Measurements from ENCODE around the gene KIF2B. TPM values are rescaled to one million over a fixed set of nuclear protein-coding genes. Genes with fewer than 3 reads are reported as not detected.

Gene KIF2B, protein sequence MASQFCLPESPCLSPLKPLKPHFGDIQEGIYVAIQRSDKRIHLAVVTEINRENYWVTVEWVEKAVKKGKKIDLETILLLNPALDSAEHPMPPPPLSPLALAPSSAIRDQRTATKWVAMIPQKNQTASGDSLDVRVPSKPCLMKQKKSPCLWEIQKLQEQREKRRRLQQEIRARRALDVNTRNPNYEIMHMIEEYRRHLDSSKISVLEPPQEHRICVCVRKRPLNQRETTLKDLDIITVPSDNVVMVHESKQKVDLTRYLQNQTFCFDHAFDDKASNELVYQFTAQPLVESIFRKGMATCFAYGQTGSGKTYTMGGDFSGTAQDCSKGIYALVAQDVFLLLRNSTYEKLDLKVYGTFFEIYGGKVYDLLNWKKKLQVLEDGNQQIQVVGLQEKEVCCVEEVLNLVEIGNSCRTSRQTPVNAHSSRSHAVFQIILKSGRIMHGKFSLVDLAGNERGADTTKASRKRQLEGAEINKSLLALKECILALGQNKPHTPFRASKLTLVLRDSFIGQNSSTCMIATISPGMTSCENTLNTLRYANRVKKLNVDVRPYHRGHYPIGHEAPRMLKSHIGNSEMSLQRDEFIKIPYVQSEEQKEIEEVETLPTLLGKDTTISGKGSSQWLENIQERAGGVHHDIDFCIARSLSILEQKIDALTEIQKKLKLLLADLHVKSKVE
- total RNA-seq (not detected), polyA plus RNA-seq (not detected)
- long read RNA-seq, donor 1: 0 reads
- long read RNA-seq, donor 2: 0 reads
- long read RNA-seq, donor 3, partial matches to known transcripts: 0 of 1 reads
- long read RNA-seq, donor 3, other reads (novel, unspliced or antisense): 0 of 1 reads
- long read RNA-seq, donor 4: 0 reads
- long read RNA-seq, donor 5: 0 reads
- long read RNA-seq, donor 6: 0 reads
- long read RNA-seq, donor 7: 0 reads
- long read RNA-seq, donor 8: 0 reads
- long read RNA-seq, donor 9: 0 reads
- long read RNA-seq, donor 10: 0 reads

DNA sequence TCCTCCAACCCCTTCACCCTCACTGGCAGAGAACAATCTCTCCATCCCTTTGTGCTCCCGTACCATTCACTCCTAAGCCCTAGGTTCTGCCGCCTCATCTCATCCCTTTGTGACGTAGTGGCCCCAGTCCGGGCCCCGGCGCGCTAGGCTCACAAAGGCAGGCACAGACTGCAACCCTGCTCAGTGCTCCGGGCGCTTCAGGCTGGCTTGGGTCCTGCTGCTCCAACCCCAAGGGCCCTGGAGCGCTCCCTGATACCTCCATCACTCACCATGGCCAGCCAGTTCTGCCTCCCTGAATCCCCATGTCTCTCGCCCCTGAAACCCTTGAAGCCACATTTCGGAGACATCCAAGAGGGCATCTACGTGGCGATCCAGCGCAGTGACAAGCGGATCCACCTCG, at the start of gene KIF2B:
Gene KIF2B, plus strand, starts transcription at position 164 of the 400 bp plus-strand sequence. Its CDS starts 107 bp downstream, at position 271.
- no peaks in the 10 kb centered on the region for H3K4me1 ChIP-seq (replicated peaks in 1 of 2)
- TF ChIP-seq, protein P1, sequence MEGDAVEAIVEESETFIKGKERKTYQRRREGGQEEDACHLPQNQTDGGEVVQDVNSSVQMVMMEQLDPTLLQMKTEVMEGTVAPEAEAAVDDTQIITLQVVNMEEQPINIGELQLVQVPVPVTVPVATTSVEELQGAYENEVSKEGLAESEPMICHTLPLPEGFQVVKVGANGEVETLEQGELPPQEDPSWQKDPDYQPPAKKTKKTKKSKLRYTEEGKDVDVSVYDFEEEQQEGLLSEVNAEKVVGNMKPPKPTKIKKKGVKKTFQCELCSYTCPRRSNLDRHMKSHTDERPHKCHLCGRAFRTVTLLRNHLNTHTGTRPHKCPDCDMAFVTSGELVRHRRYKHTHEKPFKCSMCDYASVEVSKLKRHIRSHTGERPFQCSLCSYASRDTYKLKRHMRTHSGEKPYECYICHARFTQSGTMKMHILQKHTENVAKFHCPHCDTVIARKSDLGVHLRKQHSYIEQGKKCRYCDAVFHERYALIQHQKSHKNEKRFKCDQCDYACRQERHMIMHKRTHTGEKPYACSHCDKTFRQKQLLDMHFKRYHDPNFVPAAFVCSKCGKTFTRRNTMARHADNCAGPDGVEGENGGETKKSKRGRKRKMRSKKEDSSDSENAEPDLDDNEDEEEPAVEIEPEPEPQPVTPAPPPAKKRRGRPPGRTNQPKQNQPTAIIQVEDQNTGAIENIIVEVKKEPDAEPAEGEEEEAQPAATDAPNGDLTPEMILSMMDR (IDR thresholded peaks at IDR 0.05): no peak
- TF ChIP-seq POLR2A (IDR thresholded peaks at IDR 0.05): no peak
- no peaks in the 10 kb centered on the region for H3K27me3 ChIP-seq
- 83 to 89% (median 88%) methylated on average over 17 of the region's 17 CpGs for WGBS, 4 donors
- H3K27ac ChIP-seq: no peak within 1 kb of the TSS
- no peak within 1 kb of the TSS for H3K4me3 ChIP-seq
- intact Hi-C loops (cut with DNase I): no loop called here
- H3K36me3 ChIP-seq (replicated peaks in 1 of 2): no peaks in the 10 kb centered on the region
- H3K9me3 ChIP-seq (replicated peaks in 1 of 3): no peaks in the 10 kb centered on the region
- no peak for DNase-seq

DNA sequence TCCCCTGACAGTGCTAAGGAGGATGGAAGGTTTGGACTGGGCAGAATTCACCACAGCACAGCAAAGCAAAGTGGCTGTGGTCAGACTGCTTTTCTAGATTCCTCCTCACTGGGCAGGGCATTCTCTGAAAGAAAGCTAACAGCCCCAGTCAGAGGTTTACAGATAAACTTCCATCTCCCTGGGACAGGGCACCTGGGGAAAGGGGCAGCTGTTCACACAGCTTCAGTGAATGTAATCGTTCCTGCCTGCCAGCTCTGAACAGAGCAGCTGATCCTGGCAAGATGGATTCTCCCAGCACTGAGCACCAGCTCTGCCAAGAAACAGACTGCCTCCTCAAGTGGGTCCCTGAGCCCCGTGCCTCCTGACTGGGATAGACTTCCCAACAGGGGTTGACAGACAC, 42.4 kb upstream of the KIF2B start:
- Histone ChIP-seq H3K27me3 (no peaks in the 10 kb centered on the region), H3K27ac (no peak overlapping the region), H3K9me3 (replicated peaks in 1 of 3) (no peaks in the 10 kb centered on the region), H3K36me3 (replicated peaks in 1 of 2) (no peaks in the 10 kb centered on the region), H3K4me1 (replicated peaks in 1 of 2) (no peaks in the 10 kb centered on the region), H3K4me3 (no peak overlapping the region)
- TF ChIP-seq POLR2A (IDR thresholded peaks at IDR 0.05): no peak
- TF ChIP-seq, protein P1 (IDR thresholded peaks at IDR 0.05): no peak
- whole genome bisulfite sequencing, 4 donors: 60 to 77% (median 71%) methylated on average over 1 to 2 of the region's 2 CpGs; no CpG with 5 or more reads in 1 of the 4 donors
- intact Hi-C loops (cut with DNase I): no loop called here
- no peak for DNase-seq

DNA sequence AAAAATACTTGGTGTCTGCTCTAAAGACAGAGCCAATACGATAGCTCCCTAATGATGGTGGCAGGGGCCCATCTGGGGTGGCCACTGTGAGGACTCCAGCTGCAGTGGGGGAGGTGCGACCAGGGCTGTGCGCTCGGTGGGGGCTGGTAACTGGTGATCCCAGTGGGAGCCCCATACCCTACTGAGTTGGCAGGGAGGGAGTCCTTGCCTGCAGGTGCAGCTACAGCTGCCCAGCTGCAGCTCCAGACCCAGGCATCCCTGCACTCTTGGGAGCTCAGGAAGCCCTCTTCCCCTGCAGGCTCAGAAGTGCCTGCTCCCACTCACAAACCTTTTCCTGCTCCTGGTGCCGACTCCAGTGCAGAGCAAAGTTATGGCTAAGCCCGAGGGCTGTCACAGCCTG, 31.2 kb upstream of the KIF2B start:
- H3K27ac ChIP-seq: no peak overlapping the region
- no peaks in the 10 kb centered on the region for H3K36me3 ChIP-seq (replicated peaks in 1 of 2)
- no peaks in the 10 kb centered on the region for H3K27me3 ChIP-seq
- no peaks in the 10 kb centered on the region for H3K4me1 ChIP-seq (replicated peaks in 1 of 2)
- no peaks in the 10 kb centered on the region for H3K9me3 ChIP-seq (replicated peaks in 1 of 3)
- H3K4me3 ChIP-seq: no peak overlapping the region
- DNase-seq: no peak
- TF ChIP-seq POLR2A (IDR thresholded peaks at IDR 0.05): no peak
- TF ChIP-seq, protein P1 (IDR thresholded peaks at IDR 0.05): no peak
- 58 to 80% (median 78%) methylated on average over 3 to 6 of the region's 6 CpGs for WGBS, 4 donors
- intact Hi-C loops (cut with DNase I): no loop called here

DNA sequence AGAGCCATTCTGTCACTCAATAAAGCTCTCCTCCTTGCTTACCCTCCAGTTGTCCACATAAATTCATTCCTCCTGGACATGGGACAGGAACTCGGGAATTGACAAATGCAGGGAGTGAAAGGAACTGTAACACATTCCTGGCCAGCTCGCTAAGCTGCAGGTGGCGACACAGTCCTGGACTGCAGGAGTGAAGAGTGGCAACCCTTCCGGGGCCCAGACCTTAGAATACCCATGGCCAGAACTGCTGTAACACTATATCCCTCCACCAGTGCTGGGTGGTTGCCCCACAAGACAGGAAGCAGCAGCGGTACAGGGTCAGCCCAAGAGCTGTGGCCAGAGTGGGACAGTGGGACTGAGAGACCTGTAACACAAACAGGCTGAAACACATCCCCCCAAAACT, 30.3 kb upstream of the KIF2B start:
- Histone ChIP-seq H3K9me3 (replicated peaks in 1 of 3) (no peaks in the 10 kb centered on the region), H3K4me3 (no peak overlapping the region), H3K27me3 (no peaks in the 10 kb centered on the region), H3K4me1 (replicated peaks in 1 of 2) (no peaks in the 10 kb centered on the region), H3K27ac (no peak overlapping the region), H3K36me3 (replicated peaks in 1 of 2) (no peaks in the 10 kb centered on the region)
- TF ChIP-seq, protein P1 (IDR thresholded peaks at IDR 0.05): no peak
- TF ChIP-seq POLR2A (IDR thresholded peaks at IDR 0.05): no peak
- intact Hi-C loops (cut with DNase I): no loop called here
- WGBS, 4 donors: 77 to 88% (median 82%) methylated on average over 4 to 5 of the region's 5 CpGs
- DNase-seq: no peak

Measured in adrenal gland (tissue), 19 donors.